ENCODE measurements around the gene THADA.
"Not testable (repeated sequence)": the region's sequence is repeated elsewhere in the genome, so short reads cannot be mapped to it uniquely, and the experiment has no call there.

Gene THADA

DNA sequence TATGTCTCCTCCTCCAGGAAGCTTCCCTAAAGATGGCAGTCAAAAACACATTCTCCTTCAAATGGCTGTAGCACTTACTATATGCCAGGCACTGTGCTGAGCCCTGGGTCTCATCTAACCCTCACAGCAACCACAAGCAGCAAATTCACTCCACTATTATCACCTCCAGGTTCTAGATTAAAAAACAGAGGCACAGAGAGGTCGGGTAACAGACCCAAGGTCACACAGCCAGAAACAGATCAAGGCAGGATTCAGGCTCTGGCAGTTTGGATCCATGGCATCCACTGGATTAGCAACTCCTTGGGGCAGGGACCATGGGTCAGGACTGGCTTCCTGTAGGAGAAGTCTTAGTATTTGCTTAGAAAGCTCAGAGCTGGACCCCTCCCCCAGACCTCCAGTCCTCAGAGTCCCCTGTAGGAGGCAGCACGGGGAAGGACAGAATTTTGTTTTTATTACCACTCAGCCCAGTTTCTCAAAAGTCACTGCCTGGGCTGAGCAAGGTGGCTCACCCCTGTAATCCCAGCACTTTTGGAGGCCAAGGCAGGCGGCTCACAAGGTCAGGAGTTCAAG lies 403.8 kb downstream of the THADA start:
- no peaks in the 10 kb centered on the region for H3K9me2 ChIP-seq (replicated peaks; ENCODE audit: insufficient read depth, low read length)
- H3F3A ChIP-seq (ENCODE audit: insufficient read depth) = 0 out of 2 replicates have a peak, but pooled peaks cover 5% of the 10 kb centered on the region
- no peaks in the 10 kb centered on the region for H3K9me3 ChIP-seq (ENCODE audit: insufficient read depth, low read length)
- H3K4me2 ChIP-seq (ENCODE audit: low read depth, low read length, poor library complexity, severe bottlenecking) = no peak overlapping the region
- no peaks in the 10 kb centered on the region for H3K36me3 ChIP-seq (ENCODE audit: low read length)
- no peak overlapping the region for H3K9ac ChIP-seq (ENCODE audit: low read length)
- H2AFZ ChIP-seq (ENCODE audit: low read depth, low read length, severe bottlenecking) = no peak overlapping the region
- H3K79me2 ChIP-seq (ENCODE audit: insufficient read depth, low read length) = no peaks in the 10 kb centered on the region
- TF ChIP-seq, protein P1, sequence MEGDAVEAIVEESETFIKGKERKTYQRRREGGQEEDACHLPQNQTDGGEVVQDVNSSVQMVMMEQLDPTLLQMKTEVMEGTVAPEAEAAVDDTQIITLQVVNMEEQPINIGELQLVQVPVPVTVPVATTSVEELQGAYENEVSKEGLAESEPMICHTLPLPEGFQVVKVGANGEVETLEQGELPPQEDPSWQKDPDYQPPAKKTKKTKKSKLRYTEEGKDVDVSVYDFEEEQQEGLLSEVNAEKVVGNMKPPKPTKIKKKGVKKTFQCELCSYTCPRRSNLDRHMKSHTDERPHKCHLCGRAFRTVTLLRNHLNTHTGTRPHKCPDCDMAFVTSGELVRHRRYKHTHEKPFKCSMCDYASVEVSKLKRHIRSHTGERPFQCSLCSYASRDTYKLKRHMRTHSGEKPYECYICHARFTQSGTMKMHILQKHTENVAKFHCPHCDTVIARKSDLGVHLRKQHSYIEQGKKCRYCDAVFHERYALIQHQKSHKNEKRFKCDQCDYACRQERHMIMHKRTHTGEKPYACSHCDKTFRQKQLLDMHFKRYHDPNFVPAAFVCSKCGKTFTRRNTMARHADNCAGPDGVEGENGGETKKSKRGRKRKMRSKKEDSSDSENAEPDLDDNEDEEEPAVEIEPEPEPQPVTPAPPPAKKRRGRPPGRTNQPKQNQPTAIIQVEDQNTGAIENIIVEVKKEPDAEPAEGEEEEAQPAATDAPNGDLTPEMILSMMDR (IDR thresholded peaks at IDR 0.05; ENCODE audit: insufficient read depth, low read length, poor library complexity, severe bottlenecking) = no peak
- no peak for TF ChIP-seq EZH2phosphoT487 (conservative IDR thresholded peaks at IDR 0.05; ENCODE audit: low read length)
- H3K27me3 ChIP-seq (ENCODE audit: low read length) = no peaks in the 10 kb centered on the region
- H3K4me3 ChIP-seq (ENCODE audit: insufficient read depth, low read length, poor library complexity, severe bottlenecking) = no peak overlapping the region
- H4K20me1 ChIP-seq (ENCODE audit: low read depth, low read length) = no peaks in the 10 kb centered on the region
- no peak overlapping the region for H3K27ac ChIP-seq (ENCODE audit: low read depth, low read length)

- H3K27me3 ChIP-seq (ENCODE audit: low read length) = no peaks in the 10 kb centered on the region
- no peaks in the 10 kb centered on the region for H3K36me3 ChIP-seq (ENCODE audit: low read length)
- no peaks in the 10 kb centered on the region for H4K20me1 ChIP-seq (ENCODE audit: low read depth, low read length)
- H3K9ac ChIP-seq (ENCODE audit: low read length) = no peak overlapping the region
- TF ChIP-seq, protein P1 (IDR thresholded peaks at IDR 0.05; ENCODE audit: insufficient read depth, low read length, poor library complexity, severe bottlenecking) = no peak
- TF ChIP-seq EZH2phosphoT487 (conservative IDR thresholded peaks at IDR 0.05; ENCODE audit: low read length) = no peak
- H3K9me2 ChIP-seq (replicated peaks; ENCODE audit: insufficient read depth, low read length) = no peaks in the 10 kb centered on the region
- no peaks in the 10 kb centered on the region for H3K9me3 ChIP-seq (ENCODE audit: insufficient read depth, low read length)
- H3F3A ChIP-seq (ENCODE audit: insufficient read depth) = 0 out of 2 replicates have a peak, but pooled peaks cover 1% of the 10 kb centered on the region
- no peak overlapping the region for H3K4me3 ChIP-seq (ENCODE audit: insufficient read depth, low read length, poor library complexity, severe bottlenecking)
- no peaks in the 10 kb centered on the region for H3K79me2 ChIP-seq (ENCODE audit: insufficient read depth, low read length)
- H3K4me2 ChIP-seq (ENCODE audit: low read depth, low read length, poor library complexity, severe bottlenecking) = no peak overlapping the region
- no peak overlapping the region for H2AFZ ChIP-seq (ENCODE audit: low read depth, low read length, severe bottlenecking)
- H3K27ac ChIP-seq (ENCODE audit: low read depth, low read length) = no peak overlapping the region
These were observed 405.4 kb downstream of the THADA start for GRCh38 chr2:43190311-43191052.

- H3K4me3 ChIP-seq (ENCODE audit: insufficient read depth, low read length, poor library complexity, severe bottlenecking); H3K36me3 ChIP-seq (ENCODE audit: low read length); H3K27me3 ChIP-seq (ENCODE audit: low read length); H3K4me2 ChIP-seq (ENCODE audit: low read depth, low read length, poor library complexity, severe bottlenecking); H3K27ac ChIP-seq (ENCODE audit: low read depth, low read length); H3F3A ChIP-seq (ENCODE audit: insufficient read depth); H3K9me2 ChIP-seq (replicated peaks; ENCODE audit: insufficient read depth, low read length); H3K9ac ChIP-seq (ENCODE audit: low read length); H3K79me2 ChIP-seq (ENCODE audit: insufficient read depth, low read length); H4K20me1 ChIP-seq (ENCODE audit: low read depth, low read length); H2AFZ ChIP-seq (ENCODE audit: low read depth, low read length, severe bottlenecking); H3K9me3 ChIP-seq (ENCODE audit: insufficient read depth, low read length): not testable (repeated sequence)
These were observed 406.0 kb downstream of the THADA start for GRCh38 chr2:43189861-43190260.
